K562 (cell line): ENCODE results near the gene PNCK. TPM values are rescaled to one million over a fixed set of nuclear protein-coding genes. Genes with fewer than 3 reads are reported as not detected.

ENCODE experiments used
- CLOCK ChIP-seq: fragments of 250-450 bp; sonication (Bioruptor Pico); IDR thresholded peaks from 2 replicates; pipeline ENCODE4 v1.4.0; 2020; ENCODE audit warnings: mild to moderate bottlenecking, moderate library complexity, borderline replicate concordance
- DIDO1 ChIP-seq: fragments of 450-650 bp; IDR thresholded peaks from 2 replicates; pipeline ENCODE4 v1.6.1; 2016; ENCODE audit warnings: low read depth, missing biosample characterization, missing genetic modification characterization
- GTF2A2 ChIP-seq: IDR thresholded peaks from 2 replicates; pipeline ENCODE4 v1.6.1; 2016; ENCODE audit warnings: mild to moderate bottlenecking, missing genetic modification characterization, missing compliant biosample characterization
- KLF6 ChIP-seq: fragments of 250-450 bp; sonication (Bioruptor Pico); IDR thresholded peaks from 2 replicates; pipeline ENCODE4 v1.4.0; 2020; ENCODE audit warnings: mild to moderate bottlenecking, moderate library complexity, borderline replicate concordance
- NCOA2 ChIP-seq, 2 experiments: fragments of 450-650 bp; IDR thresholded peaks; 2 replicates each; pipeline ENCODE4 v1.6.1; 2018; ENCODE audit warnings: mild to moderate bottlenecking in 2 of 2, moderate library complexity in 1 of 2; ENCODE audit not compliant: partially characterized antibody in 2 of 2
- RBFOX2 ChIP-seq: fragments of 200-400 bp; formaldehyde crosslinking; IDR thresholded peaks from 2 replicates; pipeline ENCODE4 v1.6.1; 2017; ENCODE audit warnings: low read depth, mild to moderate bottlenecking, low read length, moderate library complexity
- SMC3 ChIP-seq: conservative IDR thresholded peaks from 2 replicates; pipeline ENCODE4 v1.6.1; 2011; ENCODE audit warnings: low read depth, low read length, improper control_type of control experiment; ENCODE audit not compliant: insufficient read depth
- ZNF174 ChIP-seq: fragments of 250-450 bp; sonication (Bioruptor Pico); IDR thresholded peaks from 2 replicates; pipeline ENCODE4 v1.4.0; 2020; ENCODE audit warnings: mild to moderate bottlenecking
- ZNF175 ChIP-seq: fragments of 200-800 bp; sonication (Bioruptor generic); IDR thresholded peaks from 2 replicates; pipeline ENCODE4 v1.6.1; 2016; ENCODE audit warnings: low read depth, mild to moderate bottlenecking, missing genetic modification characterization, missing compliant biosample characterization
- ZNF217 ChIP-seq: sonication (generic); formaldehyde crosslinking; IDR thresholded peaks from 2 replicates; pipeline ENCODE4 v1.8.0; 2022; ENCODE audit warnings: mild to moderate bottlenecking, missing genetic modification reagents
- ZNF282 ChIP-seq: sonication (generic); formaldehyde crosslinking; IDR thresholded peaks from 2 replicates; pipeline ENCODE4 v1.8.1; 2023; ENCODE audit warnings: missing genetic modification reagents
- polyA plus RNA-seq, 8 experiments: library from polyadenylated mRNA; depleted of rRNA in 4 of 8; stranded (reverse) in 5 of 8; unstranded in 3 of 8; fragments of >200 nt; fragmentation: Nextera tagmentation in 2 of 8; fragmentation: Illumina TruSeq in 1 of 8; extraction: Ambion mirVana in 2 of 8; extraction: Trizol in 1 of 8; gene quantifications; 2 replicates each; pipeline versions ENCODE4 v1.2.1 to v1.2.3, GENCODE V29; 2011 to 2014; ENCODE audit warnings: inconsistent platforms in 1 of 8, missing spikeins in 1 of 8
- small RNA-seq: library from RNA; depleted of rRNA; stranded (forward); fragments of <200 nt; gene quantifications from one replicate; pipeline ENCODE3, GENCODE V24; 2014
- total RNA-seq, 7 experiments: library from RNA; depleted of rRNA in 6 of 7; stranded (reverse); fragments of >200 nt in 6 of 7; fragmentation: Illumina TruSeq in 2 of 7; extraction: Trizol in 2 of 7; gene quantifications; 2 replicates each; pipeline versions ENCODE4 v1.2.1 to v1.2.3, GENCODE V29; 2011 to 2021; ENCODE audit warnings: low replicate concordance in 1 of 7
- TF ChIP-seq, protein P1 (sequence below), 2 experiments: fragments of 450-650 bp in 1 of 2; IDR thresholded peaks; 2 replicates each; pipeline ENCODE4 v1.6.1; 2011 to 2017; ENCODE audit warnings: low read depth in 2 of 2, antibody characterized with exemption in 1 of 2, borderline replicate concordance in 1 of 2, low read length in 1 of 2, mild to moderate bottlenecking in 1 of 2, mixed read lengths in 1 of 2; ENCODE audit not compliant: control insufficient read depth in 1 of 2

Gene PNCK
- total and polyA plus RNA-seq, 9 of the 15 experiments (the other 6 are each of a cell fraction or from before 2014, with no cell fraction given): 0.13 to 7.5 (median 1.2) TPM; not detected in 1

- TF ChIP-seq, protein P1, sequence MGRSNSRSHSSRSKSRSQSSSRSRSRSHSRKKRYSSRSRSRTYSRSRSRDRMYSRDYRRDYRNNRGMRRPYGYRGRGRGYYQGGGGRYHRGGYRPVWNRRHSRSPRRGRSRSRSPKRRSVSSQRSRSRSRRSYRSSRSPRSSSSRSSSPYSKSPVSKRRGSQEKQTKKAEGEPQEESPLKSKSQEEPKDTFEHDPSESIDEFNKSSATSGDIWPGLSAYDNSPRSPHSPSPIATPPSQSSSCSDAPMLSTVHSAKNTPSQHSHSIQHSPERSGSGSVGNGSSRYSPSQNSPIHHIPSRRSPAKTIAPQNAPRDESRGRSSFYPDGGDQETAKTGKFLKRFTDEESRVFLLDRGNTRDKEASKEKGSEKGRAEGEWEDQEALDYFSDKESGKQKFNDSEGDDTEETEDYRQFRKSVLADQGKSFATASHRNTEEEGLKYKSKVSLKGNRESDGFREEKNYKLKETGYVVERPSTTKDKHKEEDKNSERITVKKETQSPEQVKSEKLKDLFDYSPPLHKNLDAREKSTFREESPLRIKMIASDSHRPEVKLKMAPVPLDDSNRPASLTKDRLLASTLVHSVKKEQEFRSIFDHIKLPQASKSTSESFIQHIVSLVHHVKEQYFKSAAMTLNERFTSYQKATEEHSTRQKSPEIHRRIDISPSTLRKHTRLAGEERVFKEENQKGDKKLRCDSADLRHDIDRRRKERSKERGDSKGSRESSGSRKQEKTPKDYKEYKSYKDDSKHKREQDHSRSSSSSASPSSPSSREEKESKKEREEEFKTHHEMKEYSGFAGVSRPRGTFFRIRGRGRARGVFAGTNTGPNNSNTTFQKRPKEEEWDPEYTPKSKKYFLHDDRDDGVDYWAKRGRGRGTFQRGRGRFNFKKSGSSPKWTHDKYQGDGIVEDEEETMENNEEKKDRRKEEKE (IDR thresholded peaks at IDR 0.05; ENCODE audit: borderline replicate concordance in 1 of 2, control insufficient read depth in 1 of 2, low read depth in 2 of 2, low read length in 1 of 2): no peak
- TF ChIP-seq SMC3: no peak
- TF ChIP-seq KLF6 (CRISPR knock-in tag): no peak
- no peak for TF ChIP-seq ZNF282 (CRISPR knock-in tag)
- no peak for TF ChIP-seq ZNF174 (CRISPR knock-in tag)
- no peak for TF ChIP-seq DIDO1 (tag)
- no peak for TF ChIP-seq RBFOX2
- no peak for TF ChIP-seq NCOA2 (IDR thresholded peaks at IDR 0.05; ENCODE audit: partially characterized antibody in 2 of 2)
- TF ChIP-seq ZNF175 (CRISPR knock-in tag): no peak
- TF ChIP-seq GTF2A2: no peak
- TF ChIP-seq ZNF217 (CRISPR knock-in tag): no peak
- no peak for TF ChIP-seq CLOCK (CRISPR knock-in tag)
- TF ChIP-seq, all 486 proteins: peak for 0
Measured at GRCh38 chrX:153620576-153620975, 53.0 kb downstream of the PNCK start (continued).

Small RNA genes within 50 kb of the gene (small RNA-seq; reads per million reads assigned to genes)
- gene RN7SL687P: not detected

Other genes starting within 250 kb of the PNCK start
Only the 7 nearest of the 16 such genes appear.
- 53.8 and 59.5 TPM in 2 replicates for gene CCNQ, start 74.7 kb downstream of the PNCK start, total RNA-seq (2014; rRNA removed)
- 11.6 and 12.8 TPM in 2 replicates for gene CCNQ, start 74.7 kb downstream of the PNCK start, total RNA-seq (2014; rRNA removed; fragmentation: Illumina TruSeq; extraction: Trizol)
- gene CCNQ, start 74.7 kb downstream of the PNCK start, total RNA-seq (2015; rRNA removed; fragmentation: Illumina TruSeq; extraction: Trizol): 27.0 and 30.0 TPM in 2 replicates
- 25.3 and 28.5 TPM in 2 replicates for gene CCNQ, start 74.7 kb downstream of the PNCK start, total RNA-seq (2021)
- gene CCNQ, start 74.7 kb downstream of the PNCK start, polyA plus RNA-seq (2011; rRNA removed): 25.3 and 32.9 TPM in 2 replicates
- gene CCNQ, start 74.7 kb downstream of the PNCK start, polyA plus RNA-seq (2014; fragmentation: Illumina TruSeq; extraction: Trizol): 18.0 and 18.2 TPM in 2 replicates
- gene CCNQ, start 74.7 kb downstream of the PNCK start, polyA plus RNA-seq (2014; fragmentation: Nextera tagmentation; extraction: Ambion mirVana): 1 to 10 TPM in 1 of 2 experiments, under 1 TPM in 1; 0.92 to 1.6 TPM
- gene CCNQ, start 74.7 kb downstream of the PNCK start, polyA plus RNA-seq (2014; rRNA removed): 35.9 and 47.3 TPM in 2 replicates
- 10.6 and 17.8 TPM in 2 replicates for gene DUSP9, start 26.6 kb downstream of the PNCK start, total RNA-seq (2014; rRNA removed)
- gene DUSP9, start 26.6 kb downstream of the PNCK start, total RNA-seq (2014; rRNA removed; fragmentation: Illumina TruSeq; extraction: Trizol): 2.5 and 3.2 TPM in 2 replicates
- 4.6 and 5.2 TPM in 2 replicates for gene DUSP9, start 26.6 kb downstream of the PNCK start, total RNA-seq (2015; rRNA removed; fragmentation: Illumina TruSeq; extraction: Trizol)
- 13.0 and 14.1 TPM in 2 replicates for gene DUSP9, start 26.6 kb downstream of the PNCK start, total RNA-seq (2021)
- gene DUSP9, start 26.6 kb downstream of the PNCK start, polyA plus RNA-seq (2011; rRNA removed): 8.8 and 20.5 TPM in 2 replicates
- 5.5 and 7.1 TPM in 2 replicates for gene DUSP9, start 26.6 kb downstream of the PNCK start, polyA plus RNA-seq (2014; fragmentation: Illumina TruSeq; extraction: Trizol)
- under 1 TPM; 0.11 to 0.31 TPM for gene DUSP9, start 26.6 kb downstream of the PNCK start, polyA plus RNA-seq (2014; fragmentation: Nextera tagmentation; extraction: Ambion mirVana)
- gene DUSP9, start 26.6 kb downstream of the PNCK start, polyA plus RNA-seq (2014; rRNA removed): 8.4 and 9.2 TPM in 2 replicates
- 29.6 and 45.6 TPM in 2 replicates for gene SLC6A8, start 14.1 kb upstream of the PNCK start, total RNA-seq (2014; rRNA removed)
- gene SLC6A8, start 14.1 kb upstream of the PNCK start, total RNA-seq (2014; rRNA removed; fragmentation: Illumina TruSeq; extraction: Trizol): 24.7 and 34.3 TPM in 2 replicates
- 30.3 and 31.0 TPM in 2 replicates for gene SLC6A8, start 14.1 kb upstream of the PNCK start, total RNA-seq (2015; rRNA removed; fragmentation: Illumina TruSeq; extraction: Trizol)
- gene SLC6A8, start 14.1 kb upstream of the PNCK start, total RNA-seq (2021): 122 and 144 TPM in 2 replicates
- 139 and 294 TPM in 2 replicates for gene SLC6A8, start 14.1 kb upstream of the PNCK start, polyA plus RNA-seq (2011; rRNA removed)
- gene SLC6A8, start 14.1 kb upstream of the PNCK start, polyA plus RNA-seq (2014; fragmentation: Illumina TruSeq; extraction: Trizol): 73.5 and 87.0 TPM in 2 replicates
- gene SLC6A8, start 14.1 kb upstream of the PNCK start, polyA plus RNA-seq (2014; fragmentation: Nextera tagmentation; extraction: Ambion mirVana): 1 to 10 TPM in 1 of 2 experiments, under 1 TPM in 1; 0.68 to 1.7 TPM
- gene SLC6A8, start 14.1 kb upstream of the PNCK start, polyA plus RNA-seq (2014; rRNA removed): 76.7 and 77.6 TPM in 2 replicates
- 156 and 184 TPM in 2 replicates for gene BCAP31, start 50.6 kb upstream of the PNCK start, total RNA-seq (2014; rRNA removed)
- gene BCAP31, start 50.6 kb upstream of the PNCK start, total RNA-seq (2014; rRNA removed; fragmentation: Illumina TruSeq; extraction: Trizol): 206 and 225 TPM in 2 replicates
- 170 and 173 TPM in 2 replicates for gene BCAP31, start 50.6 kb upstream of the PNCK start, total RNA-seq (2015; rRNA removed; fragmentation: Illumina TruSeq; extraction: Trizol)
- 261 and 262 TPM in 2 replicates for gene BCAP31, start 50.6 kb upstream of the PNCK start, total RNA-seq (2021)
- 157 and 186 TPM in 2 replicates for gene BCAP31, start 50.6 kb upstream of the PNCK start, polyA plus RNA-seq (2011; rRNA removed)
- gene BCAP31, start 50.6 kb upstream of the PNCK start, polyA plus RNA-seq (2014; fragmentation: Illumina TruSeq; extraction: Trizol): 188 and 219 TPM in 2 replicates
- 100 to 1,000 TPM; 562 to 683 TPM for gene BCAP31, start 50.6 kb upstream of the PNCK start, polyA plus RNA-seq (2014; fragmentation: Nextera tagmentation; extraction: Ambion mirVana)
- gene BCAP31, start 50.6 kb upstream of the PNCK start, polyA plus RNA-seq (2014; rRNA removed): 175 and 176 TPM in 2 replicates
- gene ABCD1, start 51.0 kb upstream of the PNCK start, total RNA-seq (2014; rRNA removed): 3.9 and 6.0 TPM in 2 replicates
- 0.80 and 1.4 TPM in 2 replicates for gene ABCD1, start 51.0 kb upstream of the PNCK start, total RNA-seq (2014; rRNA removed; fragmentation: Illumina TruSeq; extraction: Trizol)
- gene ABCD1, start 51.0 kb upstream of the PNCK start, total RNA-seq (2015; rRNA removed; fragmentation: Illumina TruSeq; extraction: Trizol): 2.8 and 3.1 TPM in 2 replicates
- gene ABCD1, start 51.0 kb upstream of the PNCK start, total RNA-seq (2021): 6.9 and 7.1 TPM in 2 replicates
- 1.6 and 3.8 TPM in 2 replicates for gene ABCD1, start 51.0 kb upstream of the PNCK start, polyA plus RNA-seq (2011; rRNA removed)
- gene ABCD1, start 51.0 kb upstream of the PNCK start, polyA plus RNA-seq (2014; fragmentation: Illumina TruSeq; extraction: Trizol): 2.2 and 3.5 TPM in 2 replicates
- under 1 TPM; 0.07 to 0.18 TPM for gene ABCD1, start 51.0 kb upstream of the PNCK start, polyA plus RNA-seq (2014; fragmentation: Nextera tagmentation; extraction: Ambion mirVana)
- gene ABCD1, start 51.0 kb upstream of the PNCK start, polyA plus RNA-seq (2014; rRNA removed): 3.8 and 5.2 TPM in 2 replicates
- gene PLXNB3, start 90.4 kb upstream of the PNCK start, total RNA-seq (2014; rRNA removed): 1.6 and 2.0 TPM in 2 replicates
- gene PLXNB3, start 90.4 kb upstream of the PNCK start, total RNA-seq (2014; rRNA removed; fragmentation: Illumina TruSeq; extraction: Trizol): 0.22 TPM in 1 of 2 replicates, not detected in the other
- gene PLXNB3, start 90.4 kb upstream of the PNCK start, total RNA-seq (2015; rRNA removed; fragmentation: Illumina TruSeq; extraction: Trizol): 0.25 and 0.72 TPM in 2 replicates
- 1.6 TPM in 2 replicates for gene PLXNB3, start 90.4 kb upstream of the PNCK start, total RNA-seq (2021)
- gene PLXNB3, start 90.4 kb upstream of the PNCK start, polyA plus RNA-seq (2011; rRNA removed): 1.5 and 2.4 TPM in 2 replicates
- gene PLXNB3, start 90.4 kb upstream of the PNCK start, polyA plus RNA-seq (2014; fragmentation: Illumina TruSeq; extraction: Trizol): 0.40 and 0.50 TPM in 2 replicates
- gene PLXNB3, start 90.4 kb upstream of the PNCK start, polyA plus RNA-seq (2014; fragmentation: Nextera tagmentation; extraction: Ambion mirVana): not detected
- 1.4 and 1.6 TPM in 2 replicates for gene PLXNB3, start 90.4 kb upstream of the PNCK start, polyA plus RNA-seq (2014; rRNA removed)
- 0.09 TPM in 1 of 2 replicates, not detected in the other for gene SRPK3, start 107.2 kb upstream of the PNCK start, total RNA-seq (2014; rRNA removed)
- not detected in 2 replicates for gene SRPK3, start 107.2 kb upstream of the PNCK start, total RNA-seq (2014; rRNA removed; fragmentation: Illumina TruSeq; extraction: Trizol)
- gene SRPK3, start 107.2 kb upstream of the PNCK start, total RNA-seq (2015; rRNA removed; fragmentation: Illumina TruSeq; extraction: Trizol): not detected in 2 replicates
- gene SRPK3, start 107.2 kb upstream of the PNCK start, total RNA-seq (2021): 0.04 TPM in 1 of 2 replicates, not detected in the other
- gene SRPK3, start 107.2 kb upstream of the PNCK start, polyA plus RNA-seq (2011; rRNA removed): 0.01 and 0.12 TPM in 2 replicates
- 0.03 TPM in 1 of 2 replicates, not detected in the other for gene SRPK3, start 107.2 kb upstream of the PNCK start, polyA plus RNA-seq (2014; fragmentation: Illumina TruSeq; extraction: Trizol)
- gene SRPK3, start 107.2 kb upstream of the PNCK start, polyA plus RNA-seq (2014; fragmentation: Nextera tagmentation; extraction: Ambion mirVana): under 1 TPM; 0.04 to 0.06 TPM
- 0.03 and 0.07 TPM in 2 replicates for gene SRPK3, start 107.2 kb upstream of the PNCK start, polyA plus RNA-seq (2014; rRNA removed)